ENCODE measurements around the gene SLC4A3. TPM values are rescaled to one million over a fixed set of nuclear protein-coding genes. Genes with fewer than 3 reads are reported as not detected.

The SLC4A3 gene
- total RNA-seq, 1 donor from 2014 or later, result 6.7 TPM

DNA sequence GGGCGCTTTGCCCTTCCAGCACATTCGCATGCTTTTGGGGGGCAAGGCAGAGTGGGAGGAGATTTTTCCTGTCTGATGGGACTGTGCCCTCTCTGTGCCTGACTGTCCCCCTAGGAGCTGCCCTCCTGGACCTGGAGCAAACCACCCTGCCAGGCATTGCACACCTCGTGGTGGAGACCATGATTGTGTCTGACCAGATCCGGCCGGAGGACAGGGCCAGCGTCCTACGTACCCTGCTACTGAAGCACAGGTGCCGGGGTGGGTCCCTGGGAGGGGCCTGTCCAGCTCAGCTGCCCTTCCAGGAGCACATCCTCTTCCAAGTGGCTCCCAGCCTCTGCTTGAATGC, 5.3 kb downstream of the SLC4A3 start:
- DNase-seq (ENCODE audit: low spot score), result peak; percentile 60

DNA sequence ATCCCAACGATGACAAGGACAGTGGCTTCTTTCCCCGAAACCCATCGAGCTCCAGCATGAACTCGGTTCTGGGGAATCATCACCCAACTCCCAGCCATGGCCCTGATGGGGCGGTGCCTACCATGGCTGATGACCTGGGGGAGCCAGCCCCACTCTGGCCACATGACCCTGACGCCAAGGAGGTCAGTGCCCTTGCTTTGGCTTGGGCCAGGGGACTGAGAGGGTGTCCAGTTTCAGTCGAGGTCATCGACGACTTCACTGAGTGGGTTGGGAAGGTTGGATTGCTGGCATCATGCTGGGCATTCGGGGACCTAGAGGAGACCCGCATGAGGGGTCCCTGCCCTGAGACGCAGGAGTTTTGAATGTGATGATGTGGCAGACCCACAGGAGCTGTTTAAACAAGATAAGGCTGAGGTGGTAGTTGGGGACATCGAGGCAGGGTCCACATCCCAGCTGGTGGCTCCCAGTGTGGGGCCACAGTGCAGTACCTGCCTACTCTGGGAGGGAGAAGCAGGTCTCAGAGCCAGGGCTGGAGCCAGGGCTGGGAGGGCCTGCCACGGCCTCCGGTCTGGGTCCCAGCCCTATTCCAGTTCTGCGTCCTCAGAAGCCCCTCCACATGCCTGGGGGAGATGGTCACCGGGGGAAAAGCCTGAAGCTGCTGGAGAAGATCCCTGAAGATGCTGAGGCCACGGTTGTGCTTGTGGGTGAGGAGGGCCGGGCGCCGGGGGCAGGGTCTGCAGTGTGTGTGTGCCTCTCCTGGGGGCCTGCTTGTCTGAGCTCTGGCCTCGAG, 6.0 kb downstream of the SLC4A3 start:
- peak; percentile 88 for DNase-seq (ENCODE audit: low spot score)

DNA sequence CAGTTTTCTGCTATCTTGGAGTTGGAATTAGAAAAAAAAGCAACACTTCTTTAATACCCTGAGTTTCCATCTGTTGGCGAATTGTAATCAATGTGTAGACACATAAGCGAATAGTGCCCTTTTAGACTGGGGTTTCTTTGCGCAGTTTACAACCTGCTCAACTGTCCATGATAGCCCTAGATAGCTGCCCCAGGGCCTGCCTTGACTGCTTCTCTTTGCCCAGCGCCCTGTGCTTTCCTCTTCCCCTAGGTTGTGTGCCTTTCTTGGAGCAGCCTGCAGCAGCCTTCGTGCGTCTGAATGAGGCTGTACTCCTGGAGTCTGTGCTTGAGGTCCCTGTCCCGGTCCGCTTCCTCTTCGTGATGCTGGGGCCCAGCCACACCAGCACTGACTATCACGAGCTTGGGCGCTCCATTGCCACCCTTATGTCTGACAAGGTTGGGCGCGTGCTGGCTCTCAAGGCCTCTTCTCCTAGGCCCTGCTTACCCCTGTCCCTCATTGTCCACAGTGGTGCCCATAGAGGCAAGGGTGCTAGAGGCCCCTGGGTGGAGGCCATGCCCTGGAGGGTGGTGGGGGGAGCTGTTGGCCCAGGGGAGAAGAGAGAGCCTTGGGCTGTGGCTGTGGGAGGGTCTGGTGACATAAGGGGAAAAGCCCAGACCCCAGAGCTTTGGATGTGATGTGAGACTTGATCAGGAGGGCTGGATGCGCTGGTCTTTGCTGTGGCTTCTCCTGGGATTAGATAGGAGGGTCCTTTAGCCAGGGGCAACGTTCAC, 6.9 kb downstream of the SLC4A3 start:
- DNase-seq (ENCODE audit: low spot score), result peak; percentile 79

- DNase-seq (ENCODE audit: low spot score), result peak; percentile 82
Measured at GRCh38 chr2:219634951-219635751, 7.7 kb downstream of the SLC4A3 start.

DNA sequence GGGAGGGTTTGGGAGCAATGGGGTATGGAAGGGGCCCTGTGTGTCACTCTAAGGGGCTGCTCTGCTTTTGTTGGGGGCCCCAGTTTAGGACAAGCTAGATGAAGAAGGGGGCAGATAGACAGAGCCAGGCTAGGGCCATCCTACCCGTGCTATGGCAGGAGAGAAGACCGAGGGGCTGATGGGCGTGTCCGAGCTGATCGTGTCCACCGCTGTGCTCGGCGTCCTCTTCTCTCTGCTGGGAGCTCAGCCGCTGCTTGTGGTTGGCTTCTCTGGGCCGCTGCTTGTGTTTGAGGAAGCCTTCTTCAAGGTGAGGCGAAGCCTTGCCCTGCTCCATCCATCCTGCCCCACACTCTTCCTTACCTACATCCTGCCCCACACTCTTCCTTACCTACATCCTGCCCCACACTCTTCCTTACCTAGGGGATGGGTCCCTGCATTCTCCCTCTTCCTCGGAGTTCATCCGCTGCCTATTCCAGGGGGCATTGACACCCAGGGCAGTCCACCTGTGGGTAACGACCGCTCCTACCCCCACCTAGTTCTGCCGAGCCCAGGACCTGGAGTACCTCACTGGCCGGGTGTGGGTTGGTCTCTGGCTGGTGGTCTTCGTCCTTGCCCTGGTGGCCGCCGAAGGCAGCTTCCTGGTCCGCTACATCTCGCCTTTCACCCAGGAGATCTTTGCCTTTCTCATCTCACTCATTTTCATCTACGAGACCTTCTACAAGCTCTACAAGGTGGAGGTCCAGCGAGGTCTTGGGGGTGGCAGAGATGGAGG, 8.9 kb downstream of the SLC4A3 start:
- DNase-seq (ENCODE audit: low spot score), result peak; percentile 85

- DNase-seq (ENCODE audit: low spot score), result peak; percentile 60
Measured at GRCh38 chr2:219636941-219637841, 9.8 kb downstream of the SLC4A3 start.

GRCh38 chr2:219637842-219638185, 10.4 kb downstream of the SLC4A3 start:
- peak; percentile 72 for DNase-seq (ENCODE audit: low spot score)

- DNase-seq (ENCODE audit: low spot score), result peak; percentile 68
Measured at GRCh38 chr2:219638217-219638947, 11.0 kb downstream of the SLC4A3 start.

DNA sequence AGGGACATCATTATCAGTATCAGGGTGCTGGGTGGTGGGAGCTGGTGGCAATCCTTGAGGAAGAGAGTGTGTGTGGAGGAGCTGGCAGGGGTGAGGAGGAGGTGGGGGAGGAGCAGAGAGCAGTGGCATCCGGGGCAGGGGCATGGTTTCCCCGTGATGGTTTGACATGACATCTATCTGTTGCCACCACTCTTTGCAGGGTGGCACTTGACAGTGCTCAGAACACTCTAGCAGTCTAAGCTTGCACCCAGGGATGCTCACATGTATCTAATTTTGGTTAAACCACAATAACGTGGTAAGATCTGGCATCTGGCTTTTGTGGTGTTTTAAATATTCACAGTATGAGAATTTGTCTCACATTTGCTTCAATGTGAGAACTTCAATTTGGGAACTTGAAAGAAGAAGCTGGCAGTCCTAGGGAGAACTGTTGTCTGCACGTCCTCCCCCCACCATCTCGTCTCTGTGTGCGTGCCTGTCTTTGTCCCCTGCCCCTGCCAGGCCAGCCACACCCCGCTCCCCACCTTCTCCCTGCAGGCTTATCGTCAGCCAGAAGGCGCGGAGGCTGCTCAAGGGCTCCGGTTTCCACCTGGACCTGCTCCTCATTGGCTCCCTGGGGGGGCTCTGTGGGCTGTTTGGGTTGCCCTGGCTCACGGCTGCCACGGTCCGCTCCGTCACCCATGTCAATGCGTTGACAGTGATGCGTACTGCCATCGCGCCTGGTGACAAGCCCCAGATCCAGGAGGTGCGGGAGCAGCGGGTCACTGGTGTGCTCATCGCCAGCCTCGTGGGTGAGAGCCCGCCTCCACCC, 11.7 kb downstream of the SLC4A3 start:
- DNase-seq (ENCODE audit: low spot score), result peak; percentile 79

- DNase-seq (ENCODE audit: low spot score), result peak; percentile 72
Measured at GRCh38 chr2:219641390-219642068, 14.1 kb downstream of the SLC4A3 start.

GRCh38 chr2:219642069-219642454, 14.6 kb downstream of the SLC4A3 start:
- DNase-seq (ENCODE audit: low spot score), result peak; percentile 64

DNA sequence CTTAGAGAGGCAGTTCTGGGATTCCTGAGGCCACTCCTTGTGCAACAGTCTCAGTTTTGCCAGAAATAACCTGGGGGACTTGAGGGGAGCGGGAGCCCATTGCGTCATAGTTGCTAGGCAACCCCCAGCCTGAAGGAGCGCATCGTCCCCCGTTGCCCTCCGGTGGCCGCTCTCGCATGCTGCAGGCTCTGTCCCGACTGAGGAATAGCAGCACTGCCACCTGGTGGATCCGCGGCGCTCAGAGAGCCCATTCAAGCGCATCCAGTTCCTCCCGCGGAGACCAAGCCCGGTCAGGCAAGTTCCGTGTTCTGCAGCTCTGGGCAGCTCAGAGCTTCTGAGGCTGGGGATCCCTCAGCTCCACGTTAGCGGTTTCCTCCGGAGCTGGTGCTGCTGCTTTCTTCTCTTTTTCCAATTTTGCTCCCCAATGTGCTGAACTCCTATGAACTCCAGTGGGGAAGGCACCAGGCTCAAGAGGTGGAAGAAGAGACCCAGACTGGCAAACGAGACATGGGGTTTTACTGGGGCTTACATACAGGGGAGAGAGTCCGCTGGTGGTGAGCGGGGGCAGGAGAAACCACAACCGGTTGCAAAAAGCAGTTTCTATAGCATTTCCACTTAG, 15.1 kb downstream of the SLC4A3 start:
- DNase-seq (ENCODE audit: low spot score), result peak; percentile 97

GRCh38 chr2:219643084-219643473, 15.6 kb downstream of the SLC4A3 start:
- DNase-seq (ENCODE audit: low spot score), result peak; percentile 35

GRCh38 chr2:219643788-219644398, 16.5 kb downstream of the SLC4A3 start:
- DNase-seq (ENCODE audit: low spot score), result peak; percentile 82

- DNase-seq (ENCODE audit: low spot score), result peak; percentile 81
Measured at GRCh38 chr2:219644801-219645480, 17.5 kb downstream of the SLC4A3 start.
